Measurements from ENCODE around the gene TCF7L1. TPM values are rescaled to one million over a fixed set of nuclear protein-coding genes. Genes with fewer than 3 reads are reported as not detected.

TCF7L1 gene
- total and polyA plus RNA-seq, 2 donors (not counting 3 experiments of a cell fraction or from before 2014, with no cell fraction given), result 9.6 to 17.4 TPM

GRCh38 chr2:85302121-85302520 lies 168.9 kb downstream of the TCF7L1 start:
- Histone ChIP-seq H3K79me2 (ENCODE audit: control insufficient read depth, insufficient read depth, low read length) (no peaks in the 10 kb centered on the region), H3K9ac (replicated peaks; ENCODE audit: extremely low read depth, insufficient read depth, low read length) (no peak overlapping the region), H3K9me3 (replicated peaks; ENCODE audit: control insufficient read depth, insufficient read depth, low read length) (no peaks in the 10 kb centered on the region), H3K4me2 (ENCODE audit: insufficient read depth, low read length) (no peak overlapping the region), H3K4me1 (ENCODE audit: control insufficient read depth, extremely low read depth, insufficient read depth, low read length) (no peaks in the 10 kb centered on the region), H4K20me1 (replicated peaks; ENCODE audit: control insufficient read depth, extremely low read depth, insufficient read depth, low read length) (no peaks in the 10 kb centered on the region), H3K27ac (ENCODE audit: insufficient read depth, low read depth, low read length) (no peak overlapping the region), H3K27me3 (ENCODE audit: control insufficient read depth in 2 of 2, insufficient read depth in 2 of 2, low read length in 2 of 2) (no peaks in the 10 kb centered on the region), H3K36me3 (ENCODE audit: control insufficient read depth in 2 of 2, extremely low read depth in 1 of 2, insufficient read depth in 2 of 2, low read length in 2 of 2) (peaks cover 3 to 11% of the 10 kb centered on the region in 2 experiments), H3K4me3 (replicated peaks in 1 of 3; ENCODE audit: insufficient read depth in 1 of 3, low read depth in 1 of 3, low read length in 3 of 3) (no peak overlapping the region), H2AFZ (ENCODE audit: low read depth, low read length) (no peak overlapping the region), H3K9me1 (replicated peaks; ENCODE audit: control insufficient read depth, extremely low read depth, insufficient read depth, low read length) (no peaks in the 10 kb centered on the region)
- dilution Hi-C loops (cut with MboI; ENCODE audit: extremely low pct_ligation_motif_present, low sequenced_read_pairs), result no loop called here
- no TSS peak for BruUV-seq (replicated peaks)
- ChIA-PET CTCF (interaction anchor here (3.6 to 8.3 kb wide), 2 partner anchors 235 to 376 kb away, joined by 21 to 371 read pairs; no protein-coding TSS in a partner anchor), POLR2A (no interaction called here)
- FAIRE-seq (no peak), DNase-seq (ENCODE audit: low read depth, low spot score) (no peak)
- TF ChIP-seq CTCF (IDR thresholded peaks at IDR 0.05; ENCODE audit: extremely low read depth in 1 of 2, insufficient read depth in 1 of 2, low read depth in 1 of 2, low read length in 2 of 2) (no peak), MYC (IDR thresholded peaks at IDR 0.05; ENCODE audit: low read depth, low read length) (no peak), GATA2 (IDR thresholded peaks at IDR 0.05; ENCODE audit: insufficient read depth, insufficient read length, low read depth, low read length) (no peak), JUN (IDR thresholded peaks at IDR 0.05; ENCODE audit: borderline replicate concordance, insufficient read depth, insufficient read length, low read depth) (no peak)
- intact Hi-C loops (cut with micrococcal nuclease), result no loop called here

DNA sequence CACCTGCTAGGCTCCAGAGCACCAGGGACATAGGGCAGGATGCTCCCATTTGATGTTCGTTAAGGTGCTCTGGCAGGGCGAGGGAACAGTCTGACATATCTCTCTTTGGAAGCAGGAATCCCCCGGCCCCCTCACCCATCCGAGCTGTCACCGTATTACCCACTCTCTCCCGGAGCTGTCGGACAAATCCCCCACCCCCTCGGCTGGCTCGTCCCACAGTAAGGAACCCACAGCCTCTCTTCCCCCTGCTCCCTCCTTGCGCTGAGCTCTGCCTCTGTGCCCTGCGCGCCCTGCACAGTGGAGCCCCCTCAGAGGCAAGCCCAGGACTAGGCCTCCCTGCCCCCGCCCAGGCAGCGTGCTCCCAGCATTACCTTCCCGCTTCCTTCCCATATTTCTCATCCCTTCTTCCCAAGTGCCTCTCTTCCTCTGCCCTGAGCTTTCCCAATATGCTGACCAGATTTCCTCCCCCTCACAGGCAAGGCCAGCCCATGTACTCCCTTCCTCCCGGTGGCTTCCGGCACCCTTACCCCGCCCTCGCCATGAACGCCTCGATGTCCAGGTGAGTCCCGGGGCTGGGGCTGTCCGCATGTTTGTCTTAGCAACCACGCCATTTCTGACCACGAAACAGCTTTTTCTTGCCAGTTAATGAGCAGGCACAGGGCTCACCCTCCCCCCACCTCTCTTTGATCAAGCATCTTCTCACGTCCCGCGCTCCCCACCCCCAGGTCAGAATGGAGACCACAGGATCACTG lies 170.8 kb downstream of the TCF7L1 start:
- TF ChIP-seq MYC (IDR thresholded peaks at IDR 0.05; ENCODE audit: low read depth, low read length) (no peak), FOS (IDR thresholded peaks at IDR 0.05; ENCODE audit: borderline replicate concordance, insufficient read depth, low read length) (no peak), CTCF (IDR thresholded peaks at IDR 0.05; ENCODE audit: extremely low read depth in 1 of 2, insufficient read depth in 1 of 2, low read depth in 1 of 2, low read length in 2 of 2) (no peak), JUN (IDR thresholded peaks at IDR 0.05; ENCODE audit: borderline replicate concordance, insufficient read depth, insufficient read length, low read depth) (no peak), EZH2 (IDR thresholded peaks at IDR 0.05; ENCODE audit: borderline replicate concordance, low read depth, low read length, severe bottlenecking) (no peak), GATA2 (IDR thresholded peaks at IDR 0.05; ENCODE audit: insufficient read depth, insufficient read length, low read depth, low read length) (no peak), POLR2A (IDR thresholded peaks at IDR 0.05; ENCODE audit: low read depth, low read length) (no peak), POLR2AphosphoS5 (IDR thresholded peaks at IDR 0.05; ENCODE audit: insufficient read depth, low read depth, low read length) (no peak)
- TF ChIP-seq, protein P1, sequence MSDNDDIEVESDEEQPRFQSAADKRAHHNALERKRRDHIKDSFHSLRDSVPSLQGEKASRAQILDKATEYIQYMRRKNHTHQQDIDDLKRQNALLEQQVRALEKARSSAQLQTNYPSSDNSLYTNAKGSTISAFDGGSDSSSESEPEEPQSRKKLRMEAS (IDR thresholded peaks at IDR 0.05; ENCODE audit: insufficient read depth, insufficient read length), result no peak
- no peak for DNase-seq (ENCODE audit: low read depth, low spot score)
- no TSS peak for BruUV-seq (replicated peaks)
- no peaks in the 10 kb centered on the region for H3K9me3 ChIP-seq (replicated peaks; ENCODE audit: control insufficient read depth, insufficient read depth, low read length)
- no peak overlapping the region for H2AFZ ChIP-seq (ENCODE audit: low read depth, low read length)
- H3K9me1 ChIP-seq (replicated peaks; ENCODE audit: control insufficient read depth, extremely low read depth, insufficient read depth, low read length), result no peaks in the 10 kb centered on the region
- POLR2A ChIA-PET, result no interaction called here
- H3K79me2 ChIP-seq (ENCODE audit: control insufficient read depth, insufficient read depth, low read length), result no peaks in the 10 kb centered on the region
- CTCF ChIA-PET, result interaction anchor here (1.0 kb wide), 1 partner anchor 237 kb away, joined by 5 read pairs; no protein-coding TSS in a partner anchor
- no peaks in the 10 kb centered on the region for H4K20me1 ChIP-seq (replicated peaks; ENCODE audit: control insufficient read depth, extremely low read depth, insufficient read depth, low read length)
- peaks cover 3 to 11% of the 10 kb centered on the region in 2 experiments for H3K36me3 ChIP-seq (ENCODE audit: control insufficient read depth in 2 of 2, extremely low read depth in 1 of 2, insufficient read depth in 2 of 2, low read length in 2 of 2)
- intact Hi-C loops (cut with micrococcal nuclease), result no loop called here
- dilution Hi-C loops (cut with MboI; ENCODE audit: extremely low pct_ligation_motif_present, low sequenced_read_pairs), result no loop called here
- FAIRE-seq, result no peak
- no peak overlapping the region for H3K27ac ChIP-seq (ENCODE audit: insufficient read depth, low read depth, low read length)
- no peaks in the 10 kb centered on the region for H3K27me3 ChIP-seq (ENCODE audit: control insufficient read depth in 2 of 2, insufficient read depth in 2 of 2, low read length in 2 of 2)
- no peak overlapping the region for H3K4me3 ChIP-seq (replicated peaks in 1 of 3; ENCODE audit: insufficient read depth in 1 of 3, low read depth in 1 of 3, low read length in 3 of 3)
- no peak overlapping the region for H3K4me2 ChIP-seq (ENCODE audit: insufficient read depth, low read length)
- no peak overlapping the region for H3K9ac ChIP-seq (replicated peaks; ENCODE audit: extremely low read depth, insufficient read depth, low read length)
- H3K4me1 ChIP-seq (ENCODE audit: control insufficient read depth, extremely low read depth, insufficient read depth, low read length), result peaks cover 6% of the 10 kb centered on the region

Data from endothelial cell of umbilical vein (primary cell).